MM.1S (cell line): ENCODE data around the gene OS9.

Experiments used
- DNase-seq: peaks from one replicate; pipeline ENCODE4 v3.0.0-alpha.2; 2015
- H2AFZ ChIP-seq: fragments of 300-600 bp; sonication (generic); 2 replicates; pipeline ENCODE4 v1.6.0; 2016; ENCODE audit warnings: antibody characterized with exemption, low read length
- H3F3A ChIP-seq: fragments of 300-600 bp; sonication (generic); 2 replicates; pipeline ENCODE4 v1.6.1; 2016; ENCODE audit warnings: mild to moderate bottlenecking, antibody characterized with exemption, low read length, moderate library complexity, mixed read lengths; ENCODE audit not compliant: insufficient read depth
- H3K27ac ChIP-seq: fragments of 300-600 bp; sonication (generic); 2 replicates; pipeline ENCODE4 v1.5.1; 2016; ENCODE audit warnings: mild to moderate bottlenecking, low read length
- H3K27me3 ChIP-seq: fragments of 300-600 bp; sonication (generic); replicated peaks from 2 replicates; pipeline ENCODE4 v1.6.0; 2016; ENCODE audit warnings: low read length; ENCODE audit not compliant: insufficient read depth
- H3K36me3 ChIP-seq: fragments of 300-600 bp; sonication (generic); replicated peaks from 2 replicates; pipeline ENCODE4 v1.6.1; 2016; ENCODE audit warnings: mild to moderate bottlenecking, low read length, mixed read lengths; ENCODE audit not compliant: insufficient read depth
- H3K4me1 ChIP-seq: fragments of 300-600 bp; sonication (generic); 2 replicates; pipeline ENCODE4 v1.6.1; 2016; ENCODE audit warnings: low read length, mixed read lengths
- H3K4me2 ChIP-seq: fragments of 300-600 bp; sonication (generic); 2 replicates; pipeline ENCODE4 v1.6.0; 2016; ENCODE audit warnings: low read depth, low read length
- H3K4me3 ChIP-seq: fragments of 300-600 bp; sonication (generic); 2 replicates; pipeline ENCODE4 v1.5.1; 2016; ENCODE audit warnings: low read length, mixed read lengths
- H3K79me2 ChIP-seq: fragments of 300-600 bp; sonication (generic); 2 replicates; pipeline ENCODE4 v1.6.1; 2016; ENCODE audit warnings: mixed run types, low read length, mixed read lengths
- H3K9ac ChIP-seq: fragments of 300-600 bp; sonication (generic); 2 replicates; pipeline ENCODE4 v1.6.1; 2016; ENCODE audit warnings: low read length, mixed read lengths
- H3K9me2 ChIP-seq: fragments of 300-600 bp; sonication (generic); replicated peaks from 2 replicates; pipeline ENCODE4 v1.6.1; 2016; ENCODE audit warnings: mild to moderate bottlenecking, low read length, mixed read lengths; ENCODE audit not compliant: insufficient read depth
- H3K9me3 ChIP-seq: fragments of 300-600 bp; sonication (generic); replicated peaks from 2 replicates; pipeline ENCODE4 v1.6.1; 2016; ENCODE audit warnings: mild to moderate bottlenecking, low read length, mixed read lengths; ENCODE audit not compliant: insufficient read depth
- H4K20me1 ChIP-seq: fragments of 300-600 bp; sonication (generic); 2 replicates; pipeline ENCODE4 v1.6.1; 2016; ENCODE audit warnings: mild to moderate bottlenecking, low read length, moderate library complexity, mixed read lengths; ENCODE audit not compliant: insufficient read depth
- CTCF ChIP-seq: fragments of 300-600 bp; sonication (generic); IDR thresholded peaks from 2 replicates; pipeline ENCODE4 v1.5.1; 2016; ENCODE audit warnings: antibody characterized with exemption, low read length, mixed read lengths
- EZH2 ChIP-seq: fragments of 300-600 bp; sonication (generic); optimal IDR thresholded peaks from 2 replicates; pipeline ENCODE3; 2017; ENCODE audit warnings: low read depth, mild to moderate bottlenecking, antibody characterized with exemption, low read length, mixed read lengths
- EZH2phosphoT487 ChIP-seq: fragments of 300-600 bp; sonication (generic); IDR thresholded peaks from 2 replicates; pipeline ENCODE4 v1.6.1; 2018; ENCODE audit warnings: antibody characterized with exemption, low read length

OS9 gene

DNA sequence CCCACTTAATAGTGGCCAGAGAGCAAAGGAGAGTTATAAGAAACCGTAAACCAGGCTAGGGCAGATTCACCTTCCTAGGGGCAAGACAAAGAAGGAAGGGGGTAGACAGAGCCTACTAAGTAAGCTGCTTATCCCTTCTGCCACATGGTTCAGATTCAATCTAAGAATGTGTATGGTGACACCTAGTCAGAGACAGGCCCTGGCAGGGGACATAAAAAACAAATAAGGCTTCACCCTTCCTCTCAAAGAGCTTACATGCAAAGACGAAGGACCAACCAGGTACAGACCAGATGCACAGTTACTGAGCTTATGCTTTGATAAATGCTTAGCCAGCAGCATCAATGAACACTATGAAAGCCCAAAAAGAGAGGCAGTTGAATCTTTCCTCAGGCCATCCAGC lies 68.5 kb downstream of the OS9 start:
- TF ChIP-seq EZH2 (no peak), EZH2phosphoT487 (no peak), CTCF (no peak)
- Histone ChIP-seq H4K20me1 (no peaks in the 10 kb centered on the region), H3K36me3 (no peaks in the 10 kb centered on the region), H3K4me2 (no peak overlapping the region), H3K27me3 (peaks cover 34% of the 10 kb centered on the region), H3F3A (no peaks in the 10 kb centered on the region), H3K4me1 (peaks cover 6% of the 10 kb centered on the region; the same call in 1 of the 2 replicates), H3K27ac (no peak overlapping the region), H3K9ac (no peak overlapping the region), H2AFZ (no peak overlapping the region), H3K9me2 (no peaks in the 10 kb centered on the region), H3K9me3 (no peaks in the 10 kb centered on the region), H3K79me2 (0 out of 2 replicates have a peak, but pooled peaks cover 3% of the 10 kb centered on the region), H3K4me3 (no peak overlapping the region)
- no peak for DNase-seq

DNA sequence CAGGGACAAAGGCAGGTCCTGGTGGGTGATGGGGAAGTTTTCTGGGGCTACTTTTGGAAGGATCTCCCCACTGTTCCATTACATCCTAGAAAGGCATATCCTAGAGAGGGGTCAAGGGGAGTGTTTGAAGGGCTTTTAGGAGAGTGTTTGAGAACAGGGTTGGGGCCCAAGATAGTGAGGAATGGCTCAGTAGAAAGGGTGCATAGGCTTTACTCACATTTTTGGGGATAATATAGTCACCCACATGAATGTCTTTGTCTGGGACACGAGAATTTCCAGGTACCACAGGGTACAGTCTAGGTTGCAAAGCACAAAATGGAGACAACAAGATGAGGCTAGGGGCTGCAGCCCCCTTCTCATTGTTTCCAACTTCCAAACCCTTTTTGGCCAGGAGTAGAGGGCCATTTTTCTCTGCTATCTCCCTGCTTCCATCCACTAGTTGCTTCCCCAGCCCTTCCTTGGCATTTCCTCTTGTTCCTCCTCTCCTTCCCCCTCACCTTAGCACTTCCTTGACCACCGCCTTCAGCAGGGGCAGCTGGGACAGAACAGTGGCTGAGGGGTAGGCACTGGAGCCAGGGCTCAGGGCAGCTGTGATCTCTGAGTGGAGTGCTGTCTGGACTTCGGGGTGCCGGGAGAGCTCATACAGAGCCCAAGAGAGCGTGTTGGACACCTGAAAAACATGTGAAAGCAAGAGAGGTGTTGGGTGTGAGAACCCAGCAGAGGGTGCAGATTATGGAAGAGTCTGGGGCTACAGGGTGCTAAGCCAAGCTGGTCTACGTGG lies 70.1 kb downstream of the OS9 start:
- no peak overlapping the region for H3K9ac ChIP-seq
- H3K4me3 ChIP-seq = peak overlapping the region; percentile 60
- H3K27me3 ChIP-seq = peaks cover 34% of the 10 kb centered on the region
- H3F3A ChIP-seq = no peaks in the 10 kb centered on the region
- TF ChIP-seq CTCF (no peak), EZH2phosphoT487 (no peak), EZH2 (no peak)
- H3K27ac ChIP-seq = no peak overlapping the region
- no peak for DNase-seq
- no peaks in the 10 kb centered on the region for H3K79me2 ChIP-seq
- no peaks in the 10 kb centered on the region for H3K36me3 ChIP-seq
- no peaks in the 10 kb centered on the region for H3K9me3 ChIP-seq
- peak overlapping the region; percentile 90; the same call in 1 of the 2 replicates for H3K4me2 ChIP-seq
- no peak overlapping the region for H2AFZ ChIP-seq
- H3K4me1 ChIP-seq = peaks cover 6% of the 10 kb centered on the region; the same call in 1 of the 2 replicates
- H4K20me1 ChIP-seq = no peaks in the 10 kb centered on the region
- no peaks in the 10 kb centered on the region for H3K9me2 ChIP-seq

- Histone ChIP-seq H3K9ac (peak overlapping the region; percentile 34; the same call in 1 of the 2 replicates), H4K20me1 (no peaks in the 10 kb centered on the region), H3K79me2 (no peaks in the 10 kb centered on the region), H3K27me3 (peaks cover 34% of the 10 kb centered on the region), H3K9me3 (no peaks in the 10 kb centered on the region), H3F3A (no peaks in the 10 kb centered on the region), H3K27ac (no peak overlapping the region), H3K4me3 (peak overlapping the region; percentile 60), H3K4me2 (peak overlapping the region; percentile 90), H3K36me3 (no peaks in the 10 kb centered on the region), H3K9me2 (no peaks in the 10 kb centered on the region), H3K4me1 (peaks cover 6% of the 10 kb centered on the region; the same call in 1 of the 2 replicates), H2AFZ (peak overlapping the region; percentile 84)
- no peak for DNase-seq
- TF ChIP-seq EZH2phosphoT487 = no peak
- TF ChIP-seq EZH2 = no peak
- TF ChIP-seq CTCF = no peak
These were observed 70.7 kb downstream of the OS9 start for GRCh38 chr12:57764662-57765002.
